Activated naive CD8-positive, alpha-beta T cell treated with anti-CD3 and anti-CD28 coated beads, Interleukin-2, amount 10 ng/mL, durations not matched to agents 7 days and 5 days (primary cell): ENCODE data around the gene U2AF1. TPM values are rescaled to one million over a fixed set of nuclear protein-coding genes. Genes with fewer than 3 reads are reported as not detected.

Source experiments
- total RNA-seq, 2 experiments: library from RNA; stranded (reverse); gene quantifications; one replicate each; pipeline ENCODE4 v1.2.3, GENCODE V29; 2021

U2AF1 gene
- total RNA-seq, 2 experiments from 2014 or later: 19.2 to 22.4 TPM

Other genes with a start within 250 kb of the U2AF1 start
- 10 to 100 TPM; 27.2 to 28.5 TPM for gene WDR4, start 228.0 kb downstream of the U2AF1 start, total RNA-seq
- gene NDUFV3, start 214.3 kb downstream of the U2AF1 start, total RNA-seq: 10 to 100 TPM; 27.1 to 30.5 TPM
- gene ERVH48-1, start 181.9 kb downstream of the U2AF1 start, total RNA-seq: under 1 TPM; 0.20 to 0.55 TPM
- gene PKNOX1, start 133.0 kb downstream of the U2AF1 start, total RNA-seq: 10 to 100 TPM; 21.3 to 23.2 TPM
- gene CBS, start 31.7 kb downstream of the U2AF1 start, total RNA-seq: 10 to 100 TPM; 13.7 to 14.3 TPM
- gene CRYAA, start 61.4 kb upstream of the U2AF1 start, total RNA-seq: not detected